Mesothelial cell of epicardium (in vitro differentiated cells): Measurements from ENCODE around the gene NDRG4. TPM values are rescaled to one million over a fixed set of nuclear protein-coding genes. Genes with fewer than 3 reads are reported as not detected.

Experiments used
- DNase-seq, 2 experiments: peaks; one replicate each; pipeline ENCODE4 v3.0.0; 2021; ENCODE audit warnings: low spot score in 2 of 2; ENCODE audit not compliant: unreplicated experiment in 2 of 2
- H3K27ac Mint-ChIP-seq: 2 replicates; pipeline ENCODE4 v1.8.0; 2021; ENCODE audit warnings: mixed read lengths
- H3K27me3 Mint-ChIP-seq: 2 replicates; pipeline ENCODE4 v1.8.0; 2021; ENCODE audit warnings: low read depth, mixed read lengths
- H3K36me3 Mint-ChIP-seq: 2 replicates; pipeline ENCODE4 v1.8.0; 2021; ENCODE audit warnings: mixed read lengths
- H3K4me1 Mint-ChIP-seq: 2 replicates; pipeline ENCODE4 v1.8.0; 2021; ENCODE audit warnings: mixed read lengths
- H3K4me3 Mint-ChIP-seq: 2 replicates; pipeline ENCODE4 v1.8.0; 2021; ENCODE audit warnings: mild to moderate bottlenecking, moderate library complexity, mixed read lengths
- H3K9me3 Mint-ChIP-seq: 2 replicates; pipeline ENCODE4 v1.8.0; 2021; ENCODE audit warnings: mixed read lengths
- CTCF ChIP-seq: fragments of 200-600 bp; sonication (generic); IDR thresholded peaks from one replicate; pipeline ENCODE4 v1.5.0; 2021; ENCODE audit warnings: antibody characterized with exemption; ENCODE audit not compliant: unreplicated experiment
- total RNA-seq: library from RNA; stranded (reverse); gene quantifications from 3 replicates; pipeline ENCODE4 v1.2.1, GENCODE V29; 2021

Gene NDRG4
- total RNA-seq, 1 donor from 2014 or later = 17.4 TPM

GRCh38 chr16:58474296-58474695 is 25.6 kb upstream of the NDRG4 start:
- no peak overlapping the region for H3K4me3 Mint-ChIP-seq

GRCh38 chr16:58475091-58475619 is 24.8 kb upstream of the NDRG4 start:
- Mint-ChIP-seq H3K4me1 (no peaks in the 10 kb centered on the region), H3K4me3 (no peak overlapping the region), H3K27ac (no peak overlapping the region), H3K36me3 (no peaks in the 10 kb centered on the region), H3K9me3 (no peaks in the 10 kb centered on the region), H3K27me3 (peaks cover 49% of the 10 kb centered on the region)
- TF ChIP-seq CTCF = no peak
- no peak for DNase-seq

More at GRCh38 chr16:58474296-58474695, 25.6 kb upstream of the NDRG4 start:
- H3K36me3 Mint-ChIP-seq = no peaks in the 10 kb centered on the region
- no peaks in the 10 kb centered on the region for H3K4me1 Mint-ChIP-seq
- DNase-seq = no peak
- peaks cover 52% of the 10 kb centered on the region for H3K27me3 Mint-ChIP-seq
- H3K9me3 Mint-ChIP-seq = no peaks in the 10 kb centered on the region
- TF ChIP-seq CTCF = no peak
- H3K27ac Mint-ChIP-seq = no peak overlapping the region

- no peaks in the 10 kb centered on the region for H3K9me3 Mint-ChIP-seq
- H3K27me3 Mint-ChIP-seq = peaks cover 49% of the 10 kb centered on the region
- H3K4me1 Mint-ChIP-seq = no peaks in the 10 kb centered on the region
- no peak overlapping the region for H3K4me3 Mint-ChIP-seq
- DNase-seq = no peak
- H3K27ac Mint-ChIP-seq = no peak overlapping the region
- no peaks in the 10 kb centered on the region for H3K36me3 Mint-ChIP-seq
- no peak for TF ChIP-seq CTCF
Observed at GRCh38 chr16:58476791-58477190, 23.2 kb upstream of the NDRG4 start.

- no peaks in the 10 kb centered on the region for H3K36me3 Mint-ChIP-seq
- no peaks in the 10 kb centered on the region for H3K4me1 Mint-ChIP-seq
- H3K9me3 Mint-ChIP-seq = no peaks in the 10 kb centered on the region
- peaks cover 40% of the 10 kb centered on the region for H3K27me3 Mint-ChIP-seq
- TF ChIP-seq CTCF = no peak
- H3K4me3 Mint-ChIP-seq = no peak overlapping the region
- H3K27ac Mint-ChIP-seq = no peak overlapping the region
- no peak for DNase-seq
Observed at GRCh38 chr16:58478427-58478826, 21.5 kb upstream of the NDRG4 start.

- Mint-ChIP-seq H3K4me1 (no peaks in the 10 kb centered on the region), H3K27ac (no peak overlapping the region), H3K27me3 (peaks cover 21% of the 10 kb centered on the region), H3K36me3 (no peaks in the 10 kb centered on the region), H3K9me3 (no peaks in the 10 kb centered on the region), H3K4me3 (no peak overlapping the region)
- no peak for TF ChIP-seq CTCF
- DNase-seq = no peak
Observed at GRCh38 chr16:58481226-58481869, 18.6 kb upstream of the NDRG4 start.
